HFF-Myc (cell line): ENCODE measurements around the gene AGAP1.
A peak's percentile ranks its signal among the peaks of the same experiment; 100 is the strongest.

Experiments
- DNase-seq: peaks from one replicate; pipeline ENCODE4 v3.0.0-alpha.2; 2011; ENCODE audit warnings: low read depth; ENCODE audit errors: extremely low read depth
- H3K4me3 ChIP-seq: replicated peaks from 2 replicates; pipeline ENCODE4 v1.5.1; 2011; ENCODE audit warnings: low read depth, mild to moderate bottlenecking, control low read depth, low read length
- TF ChIP-seq, protein P1 (sequence below): IDR thresholded peaks from 2 replicates; pipeline ENCODE4 v1.5.1; 2012; ENCODE audit warnings: mild to moderate bottlenecking, low read depth, low read length, control low read depth; ENCODE audit errors: missing control alignments

Gene AGAP1

DNA sequence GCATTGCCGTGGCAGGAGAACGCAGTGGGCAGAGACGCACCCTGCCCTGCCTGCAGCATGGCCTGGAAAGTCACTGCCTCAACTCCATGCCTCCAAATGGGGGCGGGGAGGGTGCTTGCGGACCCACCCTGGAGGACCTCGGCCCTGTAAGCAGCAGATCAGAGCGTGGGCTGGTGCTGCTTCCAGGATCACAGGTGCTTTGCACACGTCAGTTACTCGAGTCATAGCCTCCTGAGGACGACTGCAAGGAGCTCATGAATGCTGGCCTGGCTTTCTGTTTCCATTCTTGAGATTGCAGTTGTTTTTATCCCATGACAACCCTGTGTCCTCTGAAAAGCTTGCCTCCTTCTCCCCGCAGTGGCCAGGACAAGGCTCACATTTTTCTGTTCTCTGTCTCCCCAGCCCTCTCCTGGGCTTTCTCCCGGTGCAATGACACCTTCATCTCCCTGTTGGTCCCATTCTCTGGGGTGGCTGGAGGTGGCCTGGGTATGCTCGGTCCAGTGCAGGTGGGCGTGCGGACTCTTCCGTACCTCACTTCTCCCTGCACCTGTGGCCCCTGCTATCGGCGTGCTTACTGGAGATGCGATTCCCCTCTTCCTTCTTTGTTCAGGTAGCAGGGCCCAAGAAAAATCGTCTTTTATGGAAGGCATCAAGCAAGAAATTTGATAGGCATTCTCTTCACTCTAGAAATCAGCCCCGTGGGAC, 466.3 kb downstream of the AGAP1 start:
- no peak overlapping the region for H3K4me3 ChIP-seq
- DNase-seq = no peak
- TF ChIP-seq, protein P1, sequence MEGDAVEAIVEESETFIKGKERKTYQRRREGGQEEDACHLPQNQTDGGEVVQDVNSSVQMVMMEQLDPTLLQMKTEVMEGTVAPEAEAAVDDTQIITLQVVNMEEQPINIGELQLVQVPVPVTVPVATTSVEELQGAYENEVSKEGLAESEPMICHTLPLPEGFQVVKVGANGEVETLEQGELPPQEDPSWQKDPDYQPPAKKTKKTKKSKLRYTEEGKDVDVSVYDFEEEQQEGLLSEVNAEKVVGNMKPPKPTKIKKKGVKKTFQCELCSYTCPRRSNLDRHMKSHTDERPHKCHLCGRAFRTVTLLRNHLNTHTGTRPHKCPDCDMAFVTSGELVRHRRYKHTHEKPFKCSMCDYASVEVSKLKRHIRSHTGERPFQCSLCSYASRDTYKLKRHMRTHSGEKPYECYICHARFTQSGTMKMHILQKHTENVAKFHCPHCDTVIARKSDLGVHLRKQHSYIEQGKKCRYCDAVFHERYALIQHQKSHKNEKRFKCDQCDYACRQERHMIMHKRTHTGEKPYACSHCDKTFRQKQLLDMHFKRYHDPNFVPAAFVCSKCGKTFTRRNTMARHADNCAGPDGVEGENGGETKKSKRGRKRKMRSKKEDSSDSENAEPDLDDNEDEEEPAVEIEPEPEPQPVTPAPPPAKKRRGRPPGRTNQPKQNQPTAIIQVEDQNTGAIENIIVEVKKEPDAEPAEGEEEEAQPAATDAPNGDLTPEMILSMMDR = no peak

DNA sequence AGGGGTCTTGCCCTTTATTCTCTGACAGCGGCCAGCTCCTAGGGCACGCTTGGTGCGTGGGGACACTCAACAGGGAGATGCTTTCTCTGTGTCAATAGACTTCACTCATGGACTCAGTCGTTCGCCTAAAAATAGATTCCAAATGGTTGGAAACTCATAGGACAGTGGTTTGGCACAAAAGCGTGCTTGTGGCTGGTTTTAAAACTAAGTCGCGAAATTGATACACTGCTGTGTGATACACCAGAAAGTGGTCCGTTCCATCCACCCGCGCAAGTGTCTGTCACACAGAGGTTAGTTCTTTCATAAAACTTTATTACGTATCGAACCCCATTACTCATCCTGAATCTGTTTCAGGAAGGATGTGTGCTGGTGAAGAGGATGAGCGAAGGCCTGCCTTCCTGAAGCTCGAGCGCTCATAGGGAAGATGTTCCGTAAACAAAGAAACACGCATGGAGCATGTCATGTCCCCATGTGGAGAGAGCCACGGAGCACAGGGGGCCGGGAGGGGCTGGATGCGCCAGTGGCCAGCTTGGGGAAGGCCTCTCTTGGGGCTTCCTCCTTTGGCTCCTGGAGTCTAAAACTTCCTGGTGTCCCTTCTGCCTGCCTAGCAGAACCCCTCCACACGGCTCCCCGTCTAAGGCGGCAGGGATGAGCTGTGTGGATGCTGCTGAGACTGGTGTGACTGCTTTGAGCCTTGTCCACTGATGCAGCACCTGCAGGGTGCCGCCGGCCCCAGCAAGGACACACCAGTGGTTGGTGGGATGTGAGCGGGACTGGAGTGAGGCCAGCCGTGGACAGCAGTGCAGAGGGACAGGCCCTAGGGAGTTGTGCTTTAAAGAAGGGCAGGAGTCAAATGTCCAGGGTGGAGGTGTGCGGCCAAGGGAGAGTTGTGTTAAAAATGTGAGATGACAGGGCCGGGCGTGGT, 467.1 kb downstream of the AGAP1 start:
- no peak overlapping the region for H3K4me3 ChIP-seq
- TF ChIP-seq, protein P1 = no peak
- DNase-seq = no peak

DNA sequence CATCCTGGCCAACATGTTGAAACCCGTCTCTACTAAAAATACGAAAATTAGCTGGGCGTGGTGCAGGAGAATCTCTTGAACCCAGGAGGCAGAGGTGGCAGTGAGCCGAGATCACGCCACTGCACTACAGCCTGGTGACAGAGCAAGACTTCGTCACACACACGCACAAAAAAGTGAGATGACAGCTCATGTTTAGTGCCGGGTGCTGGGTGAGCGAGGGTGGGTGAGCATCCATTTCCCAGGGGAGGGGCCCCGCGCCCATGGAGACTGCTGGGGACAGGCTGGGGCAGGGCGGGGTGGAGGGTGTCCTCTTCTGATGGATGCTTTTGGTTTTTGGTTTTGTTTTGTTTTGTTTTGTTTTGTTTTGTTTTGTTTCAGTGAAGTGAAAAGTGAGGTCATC, 467.9 kb downstream of the AGAP1 start:
- no peak overlapping the region for H3K4me3 ChIP-seq
- TF ChIP-seq, protein P1 = no peak
- DNase-seq = no peak

DNA sequence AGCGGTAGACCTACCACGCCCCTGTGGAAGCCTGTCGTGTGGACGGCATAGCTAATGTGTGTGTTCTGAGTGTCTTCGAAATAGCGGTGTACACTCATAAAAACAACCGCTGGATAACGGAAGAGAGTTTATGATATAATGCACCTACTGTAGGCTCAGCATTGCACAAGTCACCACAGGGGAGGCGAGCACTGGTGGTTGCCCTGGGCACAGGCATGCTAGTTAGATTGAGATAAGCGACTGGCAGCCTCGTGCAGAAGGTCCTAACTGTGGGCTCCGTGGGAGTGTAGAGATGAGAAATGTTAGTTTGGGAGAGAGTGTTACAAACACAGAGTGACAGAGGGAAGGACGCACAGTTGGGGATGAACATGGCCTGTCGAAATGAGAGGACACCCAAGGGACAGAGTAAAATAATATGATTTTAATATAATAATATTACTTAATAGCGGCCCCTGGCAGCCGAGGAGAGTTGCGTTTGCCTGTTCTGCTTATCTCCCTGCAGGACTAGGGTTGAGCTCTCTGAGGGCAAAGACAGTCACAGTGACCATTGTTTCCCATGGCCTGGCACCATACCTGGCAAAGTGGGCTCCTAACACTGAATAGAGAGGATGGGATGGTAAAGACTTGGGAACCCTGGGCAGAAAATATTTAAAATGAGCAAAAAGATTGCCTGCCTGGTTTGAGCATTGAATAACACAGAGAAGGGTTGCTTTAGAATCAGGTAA, 470.2 kb downstream of the AGAP1 start:
- no peak for DNase-seq
- TF ChIP-seq, protein P1 = no peak
- no peak overlapping the region for H3K4me3 ChIP-seq

DNA sequence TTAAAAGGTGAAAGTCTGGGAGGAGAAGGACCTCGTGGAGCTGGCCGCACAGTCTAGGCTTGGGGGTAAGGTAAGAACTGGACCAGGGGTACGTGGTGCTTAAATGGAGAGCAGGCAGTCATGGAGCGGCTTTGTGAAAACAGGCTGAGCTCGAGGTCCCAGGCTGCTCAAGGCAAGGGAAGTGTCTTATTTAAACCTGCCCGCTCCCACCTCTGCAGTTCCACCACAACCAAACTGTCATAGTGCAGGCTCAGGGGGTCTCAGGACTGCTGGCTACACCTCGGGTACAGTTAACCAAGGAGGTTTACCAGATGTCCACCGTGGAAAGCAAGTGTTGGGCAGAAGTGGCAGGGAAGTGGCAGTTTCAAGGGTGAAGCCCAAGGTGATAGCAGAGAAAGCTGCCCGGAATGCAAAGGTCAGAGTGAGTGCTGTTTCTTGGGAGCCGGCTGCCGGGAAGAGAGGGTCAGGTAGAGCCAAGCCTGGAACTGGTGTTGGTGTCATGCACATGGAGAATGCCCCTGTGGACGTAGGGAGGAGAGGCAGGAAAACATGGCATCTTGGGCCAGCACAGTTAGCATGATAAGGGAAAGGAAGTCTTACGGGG, 471.0 kb downstream of the AGAP1 start:
- TF ChIP-seq, protein P1 = no peak
- DNase-seq = no peak
- H3K4me3 ChIP-seq = no peak overlapping the region

DNA sequence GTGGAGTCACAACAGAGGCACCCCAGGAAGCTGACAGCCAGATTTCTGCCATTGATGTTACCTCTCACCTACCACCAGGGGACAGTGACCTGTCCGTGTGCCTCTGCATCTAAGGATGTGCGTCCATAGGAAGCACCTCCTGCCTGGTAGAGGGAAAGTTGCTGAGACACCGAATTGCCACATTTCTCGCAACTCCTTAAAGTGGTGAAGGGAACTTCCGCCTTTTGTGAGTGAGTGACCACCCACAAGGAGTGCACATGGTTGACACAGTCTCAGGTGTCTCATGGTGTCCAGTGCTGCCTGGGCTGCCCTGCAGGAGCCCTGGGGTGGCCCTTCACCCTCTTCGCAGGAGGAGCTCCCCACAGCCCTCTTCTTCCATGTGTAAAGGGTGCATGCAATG, 472.6 kb downstream of the AGAP1 start:
- TF ChIP-seq, protein P1 = peak; percentile 10
- no peak overlapping the region for H3K4me3 ChIP-seq
- no peak for DNase-seq
